WTC11 (cell line): ENCODE data around the gene CD72. TPM values are rescaled to one million over a fixed set of nuclear protein-coding genes. Genes with fewer than 3 reads are reported as not detected.
"Not testable (repeated sequence)": the region's sequence is repeated elsewhere in the genome, so short reads cannot be mapped to it uniquely, and the experiment has no call there.

Source experiments
- ATAC-seq: fragments of 200-7000 bp; cut with Tn5 transposase; 2 replicates; pipeline ENCODE4 v1.10.0; 2021; ENCODE audit warnings: mild to moderate bottlenecking, moderate library complexity
- CTCF ChIA-PET: fragments of 300-600 bp; sonication (Branson Sonifier 250); formaldehyde crosslinking; loops from one replicate; lab custom pipeline; 2021; ENCODE audit warnings: antibody characterized with exemption; lab: Charles Lee
- POLR2A ChIA-PET: fragments of 350-600 bp; sonication (Branson Sonifier 250); formaldehyde crosslinking; loops from one replicate; lab custom pipeline; 2021; ENCODE audit warnings: antibody characterized with exemption; lab: Charles Lee
- DNase-seq: peaks from one replicate; pipeline ENCODE4 v3.0.0; 2021; ENCODE audit warnings: low spot score
- H3K27ac Mint-ChIP-seq: 2 replicates; pipeline ENCODE4 v1.8.0; 2021; ENCODE audit warnings: mixed read lengths
- H3K27me3 Mint-ChIP-seq: 2 replicates; pipeline ENCODE4 v1.8.0; 2021; ENCODE audit warnings: low read depth, mild to moderate bottlenecking, moderate library complexity, mixed read lengths
- H3K36me3 Mint-ChIP-seq: 2 replicates; pipeline ENCODE4 v1.8.0; 2021; ENCODE audit warnings: mixed read lengths
- H3K4me1 Mint-ChIP-seq: 2 replicates; pipeline ENCODE4 v1.8.0; 2022; ENCODE audit warnings: mixed read lengths
- H3K4me3 Mint-ChIP-seq: 2 replicates; pipeline ENCODE4 v1.8.0; 2021; ENCODE audit warnings: mild to moderate bottlenecking, moderate library complexity, mixed read lengths
- H3K9me3 Mint-ChIP-seq: 2 replicates; pipeline ENCODE4 v1.8.0; 2021; ENCODE audit warnings: mixed read lengths
- FOXP1 ChIP-seq: sonication (generic); formaldehyde crosslinking; IDR thresholded peaks from 2 replicates; pipeline ENCODE4 v1.8.0; 2022; ENCODE audit warnings: missing genetic modification reagents, mild to moderate bottlenecking, moderate library complexity, borderline replicate concordance
- JAZF1 ChIP-seq: fragments of 250-450 bp; sonication (Bioruptor Pico); IDR thresholded peaks from 2 replicates; pipeline ENCODE4 v1.9.0; 2021; ENCODE audit warnings: moderate library complexity, mild to moderate bottlenecking, inconsistent platforms
- NR1H2 ChIP-seq: sonication (generic); formaldehyde crosslinking; IDR thresholded peaks from 2 replicates; pipeline ENCODE4 v1.9.0; 2021; ENCODE audit warnings: mild to moderate bottlenecking, moderate library complexity, missing genetic modification reagents
- NR3C1 ChIP-seq: sonication (generic); formaldehyde crosslinking; conservative IDR thresholded peaks from 2 replicates; pipeline ENCODE4 v1.8.1; 2023; ENCODE audit warnings: low read depth, mild to moderate bottlenecking, missing genetic modification reagents
- OVOL2 ChIP-seq: fragments of 250-450 bp; sonication (Bioruptor Pico); IDR thresholded peaks from 2 replicates; pipeline ENCODE4 v1.9.0; 2021; ENCODE audit warnings: mild to moderate bottlenecking, borderline replicate concordance
- RORB ChIP-seq: fragments of 250-450 bp; sonication (Bioruptor Pico); IDR thresholded peaks from 2 replicates; pipeline ENCODE4 v1.9.0; 2021; ENCODE audit warnings: mild to moderate bottlenecking
- ZNF219 ChIP-seq: sonication (generic); formaldehyde crosslinking; IDR thresholded peaks from 2 replicates; pipeline ENCODE4 v1.8.0; 2023; ENCODE audit warnings: missing genetic modification reagents, mild to moderate bottlenecking, borderline replicate concordance
- ZNF396 ChIP-seq: fragments of 250-450 bp; sonication (Bioruptor Pico); IDR thresholded peaks from 2 replicates; pipeline ENCODE4 v1.8.0; 2021; ENCODE audit warnings: mild to moderate bottlenecking, moderate library complexity, borderline replicate concordance
- total RNA-seq: library from RNA; stranded (reverse); gene quantifications from 3 replicates; pipeline ENCODE4 v1.2.3, GENCODE V29; 2021
- TF ChIP-seq, protein P1 (sequence below): sonication (generic); formaldehyde crosslinking; IDR thresholded peaks from 2 replicates; pipeline ENCODE4 v1.8.1; 2022; ENCODE audit warnings: low read depth, missing genetic modification reagents, borderline replicate concordance
- TF ChIP-seq, protein P2 (sequence below): sonication (generic); formaldehyde crosslinking; IDR thresholded peaks from 2 replicates; pipeline ENCODE4 v1.8.1; 2022; ENCODE audit warnings: mild to moderate bottlenecking, moderate library complexity, missing genetic modification reagents
- TF ChIP-seq, protein P3 (sequence below): sonication (generic); formaldehyde crosslinking; IDR thresholded peaks from 2 replicates; pipeline ENCODE4 v1.8.0; 2022; ENCODE audit warnings: mild to moderate bottlenecking, missing genetic modification reagents
- TF ChIP-seq, protein P4 (sequence below): sonication (generic); formaldehyde crosslinking; IDR thresholded peaks from 2 replicates; pipeline ENCODE4 v1.8.1; 2023; ENCODE audit warnings: mild to moderate bottlenecking, missing genetic modification reagents
- TF ChIP-seq, protein P5 (sequence below): sonication (generic); formaldehyde crosslinking; IDR thresholded peaks from 2 replicates; pipeline ENCODE4 v1.8.0; 2023; ENCODE audit warnings: missing genetic modification reagents, mild to moderate bottlenecking, borderline replicate concordance

CD72 gene
- total RNA-seq, 1 experiment from 2014 or later, result 2.9 TPM

DNA sequence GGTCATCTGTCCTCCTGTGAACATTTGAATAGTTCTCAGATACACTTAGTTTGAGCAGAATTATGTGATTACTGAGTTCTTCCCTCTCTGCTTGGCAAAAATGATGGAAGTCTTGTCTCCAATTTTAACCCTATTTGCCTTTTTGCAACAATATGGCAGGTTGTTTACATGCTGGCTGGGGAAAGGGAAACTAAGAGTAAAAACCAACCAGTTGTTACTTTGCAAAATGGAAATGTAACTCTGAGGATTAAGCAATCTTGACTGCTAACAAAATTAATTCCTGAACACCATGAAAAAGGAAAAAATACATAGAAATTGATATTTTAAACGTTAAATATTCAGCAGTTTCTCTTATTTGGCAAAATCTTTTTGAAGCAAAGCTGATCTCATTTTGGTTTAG lies 21.4 kb upstream of the CD72 start (continued):
- TF ChIP-seq, protein P1, sequence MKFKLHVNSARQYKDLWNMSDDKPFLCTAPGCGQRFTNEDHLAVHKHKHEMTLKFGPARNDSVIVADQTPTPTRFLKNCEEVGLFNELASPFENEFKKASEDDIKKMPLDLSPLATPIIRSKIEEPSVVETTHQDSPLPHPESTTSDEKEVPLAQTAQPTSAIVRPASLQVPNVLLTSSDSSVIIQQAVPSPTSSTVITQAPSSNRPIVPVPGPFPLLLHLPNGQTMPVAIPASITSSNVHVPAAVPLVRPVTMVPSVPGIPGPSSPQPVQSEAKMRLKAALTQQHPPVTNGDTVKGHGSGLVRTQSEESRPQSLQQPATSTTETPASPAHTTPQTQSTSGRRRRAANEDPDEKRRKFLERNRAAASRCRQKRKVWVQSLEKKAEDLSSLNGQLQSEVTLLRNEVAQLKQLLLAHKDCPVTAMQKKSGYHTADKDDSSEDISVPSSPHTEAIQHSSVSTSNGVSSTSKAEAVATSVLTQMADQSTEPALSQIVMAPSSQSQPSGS (CRISPR knock-in tag), result no peak
- TF ChIP-seq RORB (CRISPR knock-in tag) (no peak), NR3C1 (CRISPR knock-in tag) (no peak)
- TF ChIP-seq, protein P2, sequence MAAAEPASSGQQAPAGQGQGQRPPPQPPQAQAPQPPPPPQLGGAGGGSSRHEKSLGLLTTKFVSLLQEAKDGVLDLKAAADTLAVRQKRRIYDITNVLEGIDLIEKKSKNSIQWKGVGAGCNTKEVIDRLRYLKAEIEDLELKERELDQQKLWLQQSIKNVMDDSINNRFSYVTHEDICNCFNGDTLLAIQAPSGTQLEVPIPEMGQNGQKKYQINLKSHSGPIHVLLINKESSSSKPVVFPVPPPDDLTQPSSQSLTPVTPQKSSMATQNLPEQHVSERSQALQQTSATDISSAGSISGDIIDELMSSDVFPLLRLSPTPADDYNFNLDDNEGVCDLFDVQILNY (CRISPR knock-in tag), result no peak
- TF ChIP-seq, protein P3, sequence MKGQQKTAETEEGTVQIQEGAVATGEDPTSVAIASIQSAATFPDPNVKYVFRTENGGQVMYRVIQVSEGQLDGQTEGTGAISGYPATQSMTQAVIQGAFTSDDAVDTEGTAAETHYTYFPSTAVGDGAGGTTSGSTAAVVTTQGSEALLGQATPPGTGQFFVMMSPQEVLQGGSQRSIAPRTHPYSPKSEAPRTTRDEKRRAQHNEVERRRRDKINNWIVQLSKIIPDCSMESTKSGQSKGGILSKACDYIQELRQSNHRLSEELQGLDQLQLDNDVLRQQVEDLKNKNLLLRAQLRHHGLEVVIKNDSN (CRISPR knock-in tag), result no peak

DNA sequence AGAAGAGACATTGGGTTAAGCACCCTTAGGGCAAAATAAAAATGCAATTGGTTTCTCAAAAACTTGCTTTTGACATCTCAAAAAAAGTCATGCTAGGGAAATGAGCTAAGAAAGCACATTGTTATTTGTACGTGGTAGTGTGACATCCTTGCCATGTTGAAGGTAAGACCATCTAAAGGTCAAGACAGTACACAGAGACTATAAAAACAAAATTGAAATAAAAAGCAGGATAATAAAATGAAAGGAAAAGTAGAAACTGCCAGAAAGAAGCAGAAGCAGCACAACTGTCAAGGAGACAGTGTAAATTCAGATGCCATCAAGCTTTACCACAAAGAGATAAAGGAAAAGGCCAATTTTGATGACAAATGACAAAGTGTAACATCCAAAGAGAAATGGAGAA lies 21.0 kb upstream of the CD72 start:
- H3K4me1 Mint-ChIP-seq, H3K27ac Mint-ChIP-seq, ATAC-seq, CTCF ChIA-PET, H3K4me3 Mint-ChIP-seq, DNase-seq, POLR2A ChIA-PET: not testable (repeated sequence)
- H3K36me3 Mint-ChIP-seq, result peaks cover 17% of the 10 kb centered on the region
- peaks cover 11% of the 10 kb centered on the region for H3K27me3 Mint-ChIP-seq
- H3K9me3 Mint-ChIP-seq, result peaks cover 31% of the 10 kb centered on the region

DNA sequence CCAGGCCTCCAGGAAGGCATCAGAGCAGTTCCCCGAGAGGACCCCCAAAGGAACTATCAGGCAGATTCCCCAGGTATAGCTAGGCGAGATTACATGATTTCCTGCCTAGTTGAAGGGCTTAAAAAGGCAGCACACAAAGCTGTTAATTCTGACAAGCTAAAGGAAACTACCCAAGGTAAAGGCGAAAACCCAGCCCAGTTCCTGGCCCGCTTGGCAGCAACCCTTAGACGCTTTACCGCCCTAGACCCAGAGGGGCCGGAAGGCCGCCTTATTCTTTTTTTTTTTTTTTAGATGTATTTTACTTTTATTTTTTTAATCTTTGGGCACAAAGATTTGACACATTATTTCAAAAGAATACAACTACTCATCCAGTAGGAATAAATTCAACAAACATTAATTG lies 20.5 kb upstream of the CD72 start:
- H3K9me3 Mint-ChIP-seq, result peaks cover 31% of the 10 kb centered on the region
- DNase-seq, H3K4me3 Mint-ChIP-seq, ATAC-seq, H3K27ac Mint-ChIP-seq, CTCF ChIA-PET, POLR2A ChIA-PET, H3K4me1 Mint-ChIP-seq: not testable (repeated sequence)
- H3K27me3 Mint-ChIP-seq, result peaks cover 11% of the 10 kb centered on the region
- H3K36me3 Mint-ChIP-seq, result peaks cover 17% of the 10 kb centered on the region

DNA sequence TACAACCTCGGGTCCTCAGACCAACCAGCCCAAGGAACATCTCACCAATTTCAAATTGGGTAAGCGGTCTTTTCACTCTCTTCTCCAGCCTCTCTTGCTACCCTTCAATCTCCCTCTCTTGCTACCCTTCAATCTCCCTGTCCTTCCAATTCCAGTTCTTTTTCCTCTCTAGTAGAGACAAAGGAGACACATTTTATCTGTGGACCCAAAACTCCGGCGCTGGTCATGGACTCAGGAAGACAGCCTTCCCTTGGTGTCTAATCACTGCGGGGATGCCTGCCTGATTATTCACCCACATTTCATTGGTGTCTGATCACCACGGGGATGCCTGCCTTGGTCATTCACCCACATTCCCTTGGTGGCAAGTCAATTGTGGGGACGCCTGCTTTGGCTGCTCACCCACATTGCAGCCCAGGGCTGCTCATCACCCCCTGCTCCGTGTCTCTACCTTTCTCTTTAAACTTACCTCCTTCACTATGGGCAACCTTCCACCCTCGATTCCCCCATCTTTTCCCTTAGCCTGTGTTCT lies 19.3 kb upstream of the CD72 start:
- POLR2A ChIA-PET, DNase-seq, H3K4me3 Mint-ChIP-seq, CTCF ChIA-PET, H3K27ac Mint-ChIP-seq, ATAC-seq, H3K4me1 Mint-ChIP-seq: not testable (repeated sequence)
- H3K27me3 Mint-ChIP-seq, result peaks cover 11% of the 10 kb centered on the region
- peaks cover 17% of the 10 kb centered on the region for H3K36me3 Mint-ChIP-seq
- H3K9me3 Mint-ChIP-seq, result peaks cover 31% of the 10 kb centered on the region

DNA sequence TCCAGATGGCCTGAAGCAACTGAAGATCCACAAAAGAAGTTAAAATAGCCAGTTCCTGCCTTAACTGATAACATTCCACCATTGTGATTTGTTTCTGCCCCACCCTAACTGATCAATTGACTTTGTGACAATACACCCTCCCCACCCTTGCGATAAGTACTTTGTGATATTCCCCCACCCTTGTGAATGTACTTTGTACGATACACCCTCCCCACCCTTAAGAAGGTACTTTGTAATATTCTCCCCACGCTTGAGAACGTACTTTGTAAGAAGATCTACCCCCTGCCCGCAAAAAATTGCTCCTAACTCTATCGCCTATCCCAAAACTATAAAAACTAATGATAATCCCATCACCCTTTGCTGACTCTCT lies 18.6 kb upstream of the CD72 start:
- ATAC-seq, H3K4me1 Mint-ChIP-seq, POLR2A ChIA-PET, H3K4me3 Mint-ChIP-seq, DNase-seq, CTCF ChIA-PET, H3K27ac Mint-ChIP-seq: not testable (repeated sequence)
- Mint-ChIP-seq H3K9me3 (peaks cover 31% of the 10 kb centered on the region), H3K27me3 (peaks cover 11% of the 10 kb centered on the region), H3K36me3 (peaks cover 17% of the 10 kb centered on the region)

DNA sequence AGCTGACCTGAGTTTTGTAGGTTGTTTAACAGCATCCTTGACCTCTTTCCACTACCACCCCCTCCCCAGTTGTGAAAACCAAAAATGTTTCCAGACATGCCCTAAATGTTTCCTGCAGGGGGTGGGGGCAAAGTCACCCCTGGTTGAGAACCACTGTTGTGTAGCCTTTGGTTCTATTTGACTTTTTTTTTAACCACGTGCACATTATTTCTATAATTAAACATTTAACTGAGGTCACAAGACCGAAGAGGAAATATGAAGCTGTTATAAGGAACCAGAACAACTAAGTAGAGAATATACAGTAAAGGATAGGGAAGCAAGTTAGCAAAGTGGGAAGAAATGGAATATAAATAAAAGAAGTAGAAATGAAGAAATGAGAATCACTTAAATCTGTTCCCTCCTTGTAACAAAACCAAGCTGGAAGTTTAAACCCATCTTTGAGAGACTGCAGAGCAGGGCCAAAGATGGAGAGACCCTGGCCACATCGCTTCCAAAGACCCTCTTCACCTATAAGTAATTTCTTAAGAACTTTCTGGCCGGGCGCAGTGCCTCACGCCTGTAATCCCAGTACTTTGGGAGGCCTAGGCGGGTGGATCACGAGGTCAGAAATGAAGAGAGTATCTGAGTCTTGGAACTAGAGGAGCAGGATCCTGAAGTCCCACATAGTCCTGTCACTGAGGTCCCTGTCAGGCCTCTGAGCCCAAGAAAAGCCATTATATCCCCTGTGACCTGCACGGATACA lies 18.1 kb upstream of the CD72 start:
- H3K27me3 Mint-ChIP-seq, result peaks cover 11% of the 10 kb centered on the region
- no peak overlapping the region for H3K27ac Mint-ChIP-seq
- DNase-seq (no peak), ATAC-seq (no peak)
- ChIA-PET CTCF (no interaction called here), POLR2A (no interaction called here)
- peaks cover 26% of the 10 kb centered on the region for H3K9me3 Mint-ChIP-seq
- H3K36me3 Mint-ChIP-seq, result peaks cover 13% of the 10 kb centered on the region
- no peak overlapping the region for H3K4me3 Mint-ChIP-seq
- no peaks in the 10 kb centered on the region for H3K4me1 Mint-ChIP-seq
- TF ChIP-seq NR1H2 (CRISPR knock-in tag), result no peak
- TF ChIP-seq ZNF219 (CRISPR knock-in tag), result no peak
- no peak for TF ChIP-seq JAZF1 (CRISPR knock-in tag)
- no peak for TF ChIP-seq ZNF396 (CRISPR knock-in tag)
- TF ChIP-seq, protein P4, sequence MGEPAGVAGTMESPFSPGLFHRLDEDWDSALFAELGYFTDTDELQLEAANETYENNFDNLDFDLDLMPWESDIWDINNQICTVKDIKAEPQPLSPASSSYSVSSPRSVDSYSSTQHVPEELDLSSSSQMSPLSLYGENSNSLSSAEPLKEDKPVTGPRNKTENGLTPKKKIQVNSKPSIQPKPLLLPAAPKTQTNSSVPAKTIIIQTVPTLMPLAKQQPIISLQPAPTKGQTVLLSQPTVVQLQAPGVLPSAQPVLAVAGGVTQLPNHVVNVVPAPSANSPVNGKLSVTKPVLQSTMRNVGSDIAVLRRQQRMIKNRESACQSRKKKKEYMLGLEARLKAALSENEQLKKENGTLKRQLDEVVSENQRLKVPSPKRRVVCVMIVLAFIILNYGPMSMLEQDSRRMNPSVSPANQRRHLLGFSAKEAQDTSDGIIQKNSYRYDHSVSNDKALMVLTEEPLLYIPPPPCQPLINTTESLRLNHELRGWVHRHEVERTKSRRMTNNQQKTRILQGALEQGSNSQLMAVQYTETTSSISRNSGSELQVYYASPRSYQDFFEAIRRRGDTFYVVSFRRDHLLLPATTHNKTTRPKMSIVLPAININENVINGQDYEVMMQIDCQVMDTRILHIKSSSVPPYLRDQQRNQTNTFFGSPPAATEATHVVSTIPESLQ (CRISPR knock-in tag), result no peak
- no peak for TF ChIP-seq OVOL2 (CRISPR knock-in tag)
- TF ChIP-seq FOXP1 (CRISPR knock-in tag), result no peak
- TF ChIP-seq, protein P5, sequence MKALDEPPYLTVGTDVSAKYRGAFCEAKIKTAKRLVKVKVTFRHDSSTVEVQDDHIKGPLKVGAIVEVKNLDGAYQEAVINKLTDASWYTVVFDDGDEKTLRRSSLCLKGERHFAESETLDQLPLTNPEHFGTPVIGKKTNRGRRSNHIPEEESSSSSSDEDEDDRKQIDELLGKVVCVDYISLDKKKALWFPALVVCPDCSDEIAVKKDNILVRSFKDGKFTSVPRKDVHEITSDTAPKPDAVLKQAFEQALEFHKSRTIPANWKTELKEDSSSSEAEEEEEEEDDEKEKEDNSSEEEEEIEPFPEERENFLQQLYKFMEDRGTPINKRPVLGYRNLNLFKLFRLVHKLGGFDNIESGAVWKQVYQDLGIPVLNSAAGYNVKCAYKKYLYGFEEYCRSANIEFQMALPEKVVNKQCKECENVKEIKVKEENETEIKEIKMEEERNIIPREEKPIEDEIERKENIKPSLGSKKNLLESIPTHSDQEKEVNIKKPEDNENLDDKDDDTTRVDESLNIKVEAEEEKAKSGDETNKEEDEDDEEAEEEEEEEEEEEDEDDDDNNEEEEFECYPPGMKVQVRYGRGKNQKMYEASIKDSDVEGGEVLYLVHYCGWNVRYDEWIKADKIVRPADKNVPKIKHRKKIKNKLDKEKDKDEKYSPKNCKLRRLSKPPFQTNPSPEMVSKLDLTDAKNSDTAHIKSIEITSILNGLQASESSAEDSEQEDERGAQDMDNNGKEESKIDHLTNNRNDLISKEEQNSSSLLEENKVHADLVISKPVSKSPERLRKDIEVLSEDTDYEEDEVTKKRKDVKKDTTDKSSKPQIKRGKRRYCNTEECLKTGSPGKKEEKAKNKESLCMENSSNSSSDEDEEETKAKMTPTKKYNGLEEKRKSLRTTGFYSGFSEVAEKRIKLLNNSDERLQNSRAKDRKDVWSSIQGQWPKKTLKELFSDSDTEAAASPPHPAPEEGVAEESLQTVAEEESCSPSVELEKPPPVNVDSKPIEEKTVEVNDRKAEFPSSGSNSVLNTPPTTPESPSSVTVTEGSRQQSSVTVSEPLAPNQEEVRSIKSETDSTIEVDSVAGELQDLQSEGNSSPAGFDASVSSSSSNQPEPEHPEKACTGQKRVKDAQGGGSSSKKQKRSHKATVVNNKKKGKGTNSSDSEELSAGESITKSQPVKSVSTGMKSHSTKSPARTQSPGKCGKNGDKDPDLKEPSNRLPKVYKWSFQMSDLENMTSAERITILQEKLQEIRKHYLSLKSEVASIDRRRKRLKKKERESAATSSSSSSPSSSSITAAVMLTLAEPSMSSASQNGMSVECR (CRISPR knock-in tag), result no peak
